ENCODE data around the gene IRF2. TPM values are rescaled to one million over a fixed set of nuclear protein-coding genes. Genes with fewer than 3 reads are reported as not detected.

Gene IRF2
- total RNA-seq, 2 donors from 2014 or later = 17.3 to 24.6 TPM

- Histone ChIP-seq H3K4me1 (ENCODE audit: control insufficient read depth, insufficient read depth, low read length) (no peaks in the 10 kb centered on the region), H3K27me3 (ENCODE audit: control insufficient read depth, insufficient read depth, low read length, poor library complexity, severe bottlenecking) (no peaks in the 10 kb centered on the region), H3K27ac (ENCODE audit: low read depth, low read length) (no peak overlapping the region), H3K36me3 (ENCODE audit: control insufficient read depth, insufficient read depth, low read length) (peaks cover 37% of the 10 kb centered on the region), H3K9ac (ENCODE audit: extremely low read depth, low read length, poor library complexity, severe bottlenecking) (no peak overlapping the region), H3K4me3 (ENCODE audit: low read length) (no peak overlapping the region), H3K9me3 (ENCODE audit: control insufficient read depth, low read length) (peaks cover 14% of the 10 kb centered on the region)
- no peak overlapping the region for H3K4me3 Mint-ChIP-seq
- DNase-seq = no peak
- H3K27me3 Mint-ChIP-seq (ENCODE audit: insufficient read depth) = no peaks in the 10 kb centered on the region
- H3K36me3 Mint-ChIP-seq (ENCODE audit: low read depth) = peaks cover 64% of the 10 kb centered on the region
- WGBS, 2 experiments (ENCODE audit: insufficient coverage in 1 of 2, insufficient read length in 1 of 2) = 93% methylated on average over 3 to 5 of the region's 5 CpGs
- H3K9me3 Mint-ChIP-seq = peaks cover 17% of the 10 kb centered on the region
- no peak overlapping the region for H3K27ac Mint-ChIP-seq
- peaks cover 6% of the 10 kb centered on the region for H3K4me1 Mint-ChIP-seq
- TF ChIP-seq, protein P1, sequence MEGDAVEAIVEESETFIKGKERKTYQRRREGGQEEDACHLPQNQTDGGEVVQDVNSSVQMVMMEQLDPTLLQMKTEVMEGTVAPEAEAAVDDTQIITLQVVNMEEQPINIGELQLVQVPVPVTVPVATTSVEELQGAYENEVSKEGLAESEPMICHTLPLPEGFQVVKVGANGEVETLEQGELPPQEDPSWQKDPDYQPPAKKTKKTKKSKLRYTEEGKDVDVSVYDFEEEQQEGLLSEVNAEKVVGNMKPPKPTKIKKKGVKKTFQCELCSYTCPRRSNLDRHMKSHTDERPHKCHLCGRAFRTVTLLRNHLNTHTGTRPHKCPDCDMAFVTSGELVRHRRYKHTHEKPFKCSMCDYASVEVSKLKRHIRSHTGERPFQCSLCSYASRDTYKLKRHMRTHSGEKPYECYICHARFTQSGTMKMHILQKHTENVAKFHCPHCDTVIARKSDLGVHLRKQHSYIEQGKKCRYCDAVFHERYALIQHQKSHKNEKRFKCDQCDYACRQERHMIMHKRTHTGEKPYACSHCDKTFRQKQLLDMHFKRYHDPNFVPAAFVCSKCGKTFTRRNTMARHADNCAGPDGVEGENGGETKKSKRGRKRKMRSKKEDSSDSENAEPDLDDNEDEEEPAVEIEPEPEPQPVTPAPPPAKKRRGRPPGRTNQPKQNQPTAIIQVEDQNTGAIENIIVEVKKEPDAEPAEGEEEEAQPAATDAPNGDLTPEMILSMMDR (conservative IDR thresholded peaks at IDR 0.05) = no peak
Observed at GRCh38 chr4:184420881-184421416, 53.4 kb downstream of the IRF2 start.

DNA sequence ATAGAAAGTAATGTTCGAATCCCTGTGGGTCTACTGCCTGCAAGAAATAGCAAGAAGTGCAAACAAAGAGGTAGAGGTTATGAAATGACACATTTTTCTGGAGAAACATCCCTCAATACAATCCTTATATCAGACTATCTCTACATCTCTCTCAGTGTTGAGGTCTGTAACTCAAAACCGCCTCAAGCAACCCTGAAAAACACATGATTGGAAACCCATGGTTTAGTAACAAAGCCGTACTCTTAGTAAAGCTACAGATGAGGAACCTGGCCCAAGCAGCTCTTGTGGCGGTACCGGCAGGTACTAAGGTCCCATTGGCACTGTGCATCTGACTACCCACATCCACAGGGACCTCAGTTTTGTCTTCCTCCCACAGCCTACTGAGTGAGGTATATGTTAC, 53.9 kb downstream of the IRF2 start:
- Histone ChIP-seq H3K9me3 (ENCODE audit: control insufficient read depth, low read length) (peaks cover 14% of the 10 kb centered on the region), H3K9ac (ENCODE audit: extremely low read depth, low read length, poor library complexity, severe bottlenecking) (no peak overlapping the region), H3K4me1 (ENCODE audit: control insufficient read depth, insufficient read depth, low read length) (no peaks in the 10 kb centered on the region), H3K4me3 (ENCODE audit: low read length) (no peak overlapping the region), H3K27me3 (ENCODE audit: control insufficient read depth, insufficient read depth, low read length, poor library complexity, severe bottlenecking) (no peaks in the 10 kb centered on the region), H3K27ac (ENCODE audit: low read depth, low read length) (no peak overlapping the region), H3K36me3 (ENCODE audit: control insufficient read depth, insufficient read depth, low read length) (peaks cover 43% of the 10 kb centered on the region)
- TF ChIP-seq, protein P1 (conservative IDR thresholded peaks at IDR 0.05) = no peak
- no peak overlapping the region for H3K4me3 Mint-ChIP-seq
- H3K27me3 Mint-ChIP-seq (ENCODE audit: insufficient read depth) = no peaks in the 10 kb centered on the region
- H3K4me1 Mint-ChIP-seq = peaks cover 6% of the 10 kb centered on the region
- peaks cover 66% of the 10 kb centered on the region for H3K36me3 Mint-ChIP-seq (ENCODE audit: low read depth)
- 94 to 100% methylated on average over 3 to 5 of the region's 5 CpGs for WGBS, 2 experiments (ENCODE audit: insufficient coverage in 1 of 2, insufficient read length in 1 of 2)
- no peak overlapping the region for H3K27ac Mint-ChIP-seq
- peaks cover 17% of the 10 kb centered on the region for H3K9me3 Mint-ChIP-seq
- DNase-seq = no peak

GRCh38 chr4:184419976-184420375, 54.4 kb downstream of the IRF2 start:
- Histone ChIP-seq H3K9ac (ENCODE audit: extremely low read depth, low read length, poor library complexity, severe bottlenecking) (no peak overlapping the region), H3K27ac (ENCODE audit: low read depth, low read length) (no peak overlapping the region), H3K27me3 (ENCODE audit: control insufficient read depth, insufficient read depth, low read length, poor library complexity, severe bottlenecking) (no peaks in the 10 kb centered on the region), H3K9me3 (ENCODE audit: control insufficient read depth, low read length) (peaks cover 14% of the 10 kb centered on the region), H3K36me3 (ENCODE audit: control insufficient read depth, insufficient read depth, low read length) (peaks cover 45% of the 10 kb centered on the region), H3K4me1 (ENCODE audit: control insufficient read depth, insufficient read depth, low read length) (no peaks in the 10 kb centered on the region), H3K4me3 (ENCODE audit: low read length) (no peak overlapping the region)
- Mint-ChIP-seq H3K36me3 (ENCODE audit: low read depth) (peaks cover 66% of the 10 kb centered on the region), H3K4me1 (peaks cover 6% of the 10 kb centered on the region), H3K27me3 (ENCODE audit: insufficient read depth) (no peaks in the 10 kb centered on the region), H3K4me3 (no peak overlapping the region), H3K27ac (no peak overlapping the region), H3K9me3 (peaks cover 17% of the 10 kb centered on the region)
- TF ChIP-seq, protein P1 (conservative IDR thresholded peaks at IDR 0.05) = no peak
- WGBS, 2 experiments (ENCODE audit: insufficient coverage in 1 of 2, insufficient read length in 1 of 2) = 92 to 100% methylated on average over 3 to 7 of the region's 7 CpGs
- DNase-seq = no peak

Data from endodermal cell (in vitro differentiated cells).